ENCODE measurements around the gene PCBP3. TPM values are rescaled to one million over a fixed set of nuclear protein-coding genes. Genes with fewer than 3 reads are reported as not detected.
"Not testable (repeated sequence)": the region's sequence is repeated elsewhere in the genome, so short reads cannot be mapped to it uniquely, and the experiment has no call there.

PCBP3 gene
- polyA plus RNA-seq, 3 donors: 1.1 to 1.7 (median 1.4) TPM

GRCh38 chr21:45895778-45896370 lies 252.3 kb downstream of the PCBP3 start:
- no peak for DNase-seq (ENCODE audit: low read depth in 3 of 3, low spot score in 2 of 3)

- DNase-seq (ENCODE audit: low read depth in 3 of 3, low spot score in 2 of 3): not testable (repeated sequence)
These were observed 252.9 kb downstream of the PCBP3 start for GRCh38 chr21:45896431-45896830.

GRCh38 chr21:45897191-45898027 lies 253.9 kb downstream of the PCBP3 start:
- DNase-seq (ENCODE audit: low read depth in 3 of 3, low spot score in 2 of 3): no peak

- no peak for DNase-seq (ENCODE audit: low read depth in 3 of 3, low spot score in 2 of 3)
These were observed 254.5 kb downstream of the PCBP3 start for GRCh38 chr21:45898028-45898350.

GRCh38 chr21:45898781-45899180 lies 255.3 kb downstream of the PCBP3 start:
- DNase-seq (ENCODE audit: low read depth in 3 of 3, low spot score in 2 of 3): no peak

- DNase-seq (ENCODE audit: low read depth in 3 of 3, low spot score in 2 of 3): no peak
These were observed 255.9 kb downstream of the PCBP3 start for GRCh38 chr21:45899317-45900033.

GRCh38 chr21:45900034-45900868 lies 256.7 kb downstream of the PCBP3 start:
- no peak for DNase-seq (ENCODE audit: low read depth in 3 of 3, low spot score in 2 of 3)

- no peak for DNase-seq (ENCODE audit: low read depth in 3 of 3, low spot score in 2 of 3)
These were observed 257.7 kb downstream of the PCBP3 start for GRCh38 chr21:45901061-45901690.

GRCh38 chr21:45902292-45902995 lies 258.9 kb downstream of the PCBP3 start:
- DNase-seq (ENCODE audit: low read depth in 3 of 3, low spot score in 2 of 3): no peak

GRCh38 chr21:45905196-45905595 lies 261.7 kb downstream of the PCBP3 start:
- DNase-seq (ENCODE audit: low read depth in 3 of 3, low spot score in 2 of 3): no peak

- DNase-seq (ENCODE audit: low read depth in 3 of 3, low spot score in 2 of 3): no peak
These were observed 262.8 kb downstream of the PCBP3 start for GRCh38 chr21:45906196-45906805.

GRCh38 chr21:45906859-45907258 lies 263.3 kb downstream of the PCBP3 start:
- DNase-seq (ENCODE audit: low read depth in 3 of 3, low spot score in 2 of 3): no peak

GRCh38 chr21:45908536-45909237 lies 265.2 kb downstream of the PCBP3 start:
- no peak for DNase-seq (ENCODE audit: low read depth in 3 of 3, low spot score in 2 of 3)

- no peak for DNase-seq (ENCODE audit: low read depth in 3 of 3, low spot score in 2 of 3)
These were observed 265.9 kb downstream of the PCBP3 start for GRCh38 chr21:45909238-45909988.

GRCh38 chr21:45910155-45910547 lies 266.6 kb downstream of the PCBP3 start:
- no peak for DNase-seq (ENCODE audit: low read depth in 3 of 3, low spot score in 2 of 3)

GRCh38 chr21:45910548-45911221 lies 267.2 kb downstream of the PCBP3 start:
- no peak for DNase-seq (ENCODE audit: low read depth in 3 of 3, low spot score in 2 of 3)

- no peak for DNase-seq (ENCODE audit: low read depth in 3 of 3, low spot score in 2 of 3)
These were observed 268.3 kb downstream of the PCBP3 start for GRCh38 chr21:45911806-45912325.

All from right renal cortex interstitium (tissue), 3 donors.